Measurements from ENCODE around the gene CDH4. TPM values are rescaled to one million over a fixed set of nuclear protein-coding genes. Genes with fewer than 3 reads are reported as not detected.

Gene CDH4
- total RNA-seq, 2 experiments from 2014 or later, result 0.10 to 0.15 TPM

- no peaks in the 10 kb centered on the region for H3K36me3 Mint-ChIP-seq (ENCODE audit: low read depth)
Observed at GRCh38 chr20:61645732-61646131, 393.7 kb downstream of the CDH4 start.

GRCh38 chr20:61646453-61646852 lies 394.4 kb downstream of the CDH4 start:
- Mint-ChIP-seq H3K27ac (no peak overlapping the region), H3K36me3 (ENCODE audit: low read depth) (no peaks in the 10 kb centered on the region), H3K4me3 (no peak overlapping the region), H3K4me1 (ENCODE audit: low read depth) (no peaks in the 10 kb centered on the region), H3K9me3 (no peaks in the 10 kb centered on the region), H3K27me3 (ENCODE audit: low read depth) (no peaks in the 10 kb centered on the region)
- CTCF ChIA-PET, result no interaction called here
- intact Hi-C loops (cut with micrococcal nuclease), result no loop called here
- DNase-seq, result no peak

More at GRCh38 chr20:61645732-61646131, 393.7 kb downstream of the CDH4 start:
- H3K4me3 Mint-ChIP-seq, result no peak overlapping the region
- CTCF ChIA-PET, result no interaction called here
- DNase-seq, result no peak
- no peaks in the 10 kb centered on the region for H3K27me3 Mint-ChIP-seq (ENCODE audit: low read depth)
- no peaks in the 10 kb centered on the region for H3K4me1 Mint-ChIP-seq (ENCODE audit: low read depth)
- intact Hi-C loops (cut with micrococcal nuclease), result no loop called here
- H3K27ac Mint-ChIP-seq, result no peak overlapping the region
- no peaks in the 10 kb centered on the region for H3K9me3 Mint-ChIP-seq

GRCh38 chr20:61646986-61647385 lies 394.9 kb downstream of the CDH4 start:
- Mint-ChIP-seq H3K27me3 (ENCODE audit: low read depth) (no peaks in the 10 kb centered on the region), H3K4me1 (ENCODE audit: low read depth) (no peaks in the 10 kb centered on the region), H3K36me3 (ENCODE audit: low read depth) (no peaks in the 10 kb centered on the region), H3K9me3 (no peaks in the 10 kb centered on the region), H3K4me3 (no peak overlapping the region), H3K27ac (no peak overlapping the region)
- no peak for DNase-seq
- CTCF ChIA-PET, result no interaction called here
- intact Hi-C loops (cut with micrococcal nuclease), result no loop called here

GRCh38 chr20:61647702-61648101 lies 395.6 kb downstream of the CDH4 start:
- no peaks in the 10 kb centered on the region for H3K27me3 Mint-ChIP-seq (ENCODE audit: low read depth)
- no peak overlapping the region for H3K27ac Mint-ChIP-seq
- H3K4me1 Mint-ChIP-seq (ENCODE audit: low read depth), result no peaks in the 10 kb centered on the region
- H3K4me3 Mint-ChIP-seq, result no peak overlapping the region
- no peaks in the 10 kb centered on the region for H3K36me3 Mint-ChIP-seq (ENCODE audit: low read depth)
- no peak for DNase-seq
- no peaks in the 10 kb centered on the region for H3K9me3 Mint-ChIP-seq
- CTCF ChIA-PET, result no interaction called here
- intact Hi-C loops (cut with micrococcal nuclease), result no loop called here

- H3K9me3 Mint-ChIP-seq, result peaks cover 2% of the 10 kb centered on the region
- H3K27me3 Mint-ChIP-seq (ENCODE audit: low read depth), result no peaks in the 10 kb centered on the region
- H3K4me3 Mint-ChIP-seq, result no peak overlapping the region
- H3K27ac Mint-ChIP-seq, result no peak overlapping the region
- H3K36me3 Mint-ChIP-seq (ENCODE audit: low read depth), result no peaks in the 10 kb centered on the region
- intact Hi-C loops (cut with micrococcal nuclease), result no loop called here
- no peaks in the 10 kb centered on the region for H3K4me1 Mint-ChIP-seq (ENCODE audit: low read depth)
- DNase-seq, result no peak
- CTCF ChIA-PET, result no interaction called here
Observed at GRCh38 chr20:61649105-61649859, 397.2 kb downstream of the CDH4 start.

- H3K4me1 Mint-ChIP-seq (ENCODE audit: low read depth), result no peaks in the 10 kb centered on the region
- no peak overlapping the region for H3K4me3 Mint-ChIP-seq
- CTCF ChIA-PET, result no interaction called here
- H3K36me3 Mint-ChIP-seq (ENCODE audit: low read depth), result no peaks in the 10 kb centered on the region
- no peaks in the 10 kb centered on the region for H3K27me3 Mint-ChIP-seq (ENCODE audit: low read depth)
- no peak for DNase-seq
- H3K9me3 Mint-ChIP-seq, result peaks cover 4% of the 10 kb centered on the region
- intact Hi-C loops (cut with micrococcal nuclease), result no loop called here
- no peak overlapping the region for H3K27ac Mint-ChIP-seq
Observed at GRCh38 chr20:61649860-61650162, 397.8 kb downstream of the CDH4 start.

GRCh38 chr20:61650912-61651733 lies 399.1 kb downstream of the CDH4 start:
- intact Hi-C loops (cut with micrococcal nuclease), result no loop called here
- peaks cover 4% of the 10 kb centered on the region for H3K9me3 Mint-ChIP-seq

GRCh38 chr20:61652146-61652545 lies 400.1 kb downstream of the CDH4 start:
- no peak overlapping the region for H3K27ac Mint-ChIP-seq
- intact Hi-C loops (cut with micrococcal nuclease), result no loop called here
- DNase-seq, result no peak
- no peak overlapping the region for H3K4me3 Mint-ChIP-seq
- CTCF ChIA-PET, result no interaction called here
- no peaks in the 10 kb centered on the region for H3K27me3 Mint-ChIP-seq (ENCODE audit: low read depth)
- peaks cover 4% of the 10 kb centered on the region for H3K9me3 Mint-ChIP-seq
- no peaks in the 10 kb centered on the region for H3K36me3 Mint-ChIP-seq (ENCODE audit: low read depth)
- no peaks in the 10 kb centered on the region for H3K4me1 Mint-ChIP-seq (ENCODE audit: low read depth)

More at GRCh38 chr20:61650912-61651733, 399.1 kb downstream of the CDH4 start:
- H3K4me1 Mint-ChIP-seq (ENCODE audit: low read depth), result no peaks in the 10 kb centered on the region
- no peak overlapping the region for H3K27ac Mint-ChIP-seq
- no peaks in the 10 kb centered on the region for H3K36me3 Mint-ChIP-seq (ENCODE audit: low read depth)
- no peak for DNase-seq
- no peak overlapping the region for H3K4me3 Mint-ChIP-seq
- no peaks in the 10 kb centered on the region for H3K27me3 Mint-ChIP-seq (ENCODE audit: low read depth)
- CTCF ChIA-PET, result no interaction called here

GRCh38 chr20:61654726-61655125 lies 402.7 kb downstream of the CDH4 start:
- CTCF ChIA-PET, result no interaction called here
- Mint-ChIP-seq H3K4me1 (ENCODE audit: low read depth) (no peaks in the 10 kb centered on the region), H3K27me3 (ENCODE audit: low read depth) (no peaks in the 10 kb centered on the region), H3K9me3 (peaks cover 4% of the 10 kb centered on the region), H3K4me3 (no peak overlapping the region), H3K27ac (no peak overlapping the region), H3K36me3 (ENCODE audit: low read depth) (no peaks in the 10 kb centered on the region)
- no peak for DNase-seq
- intact Hi-C loops (cut with micrococcal nuclease), result no loop called here

- H3K4me1 Mint-ChIP-seq (ENCODE audit: low read depth), result no peaks in the 10 kb centered on the region
- no peak overlapping the region for H3K4me3 Mint-ChIP-seq
- no peaks in the 10 kb centered on the region for H3K27me3 Mint-ChIP-seq (ENCODE audit: low read depth)
- CTCF ChIA-PET, result no interaction called here
- H3K27ac Mint-ChIP-seq, result no peak overlapping the region
- peaks cover 4% of the 10 kb centered on the region for H3K9me3 Mint-ChIP-seq
- DNase-seq, result no peak
- intact Hi-C loops (cut with micrococcal nuclease), result no loop called here
- H3K36me3 Mint-ChIP-seq (ENCODE audit: low read depth), result no peaks in the 10 kb centered on the region
Observed at GRCh38 chr20:61655591-61655990, 403.5 kb downstream of the CDH4 start.

GRCh38 chr20:61656198-61656597 lies 404.1 kb downstream of the CDH4 start:
- CTCF ChIA-PET, result no interaction called here
- Mint-ChIP-seq H3K9me3 (peaks cover 4% of the 10 kb centered on the region), H3K27me3 (ENCODE audit: low read depth) (no peaks in the 10 kb centered on the region), H3K27ac (no peak overlapping the region), H3K4me3 (no peak overlapping the region), H3K36me3 (ENCODE audit: low read depth) (no peaks in the 10 kb centered on the region), H3K4me1 (ENCODE audit: low read depth) (no peaks in the 10 kb centered on the region)
- intact Hi-C loops (cut with micrococcal nuclease), result no loop called here
- no peak for DNase-seq

- H3K4me3 Mint-ChIP-seq, result no peak overlapping the region
- no peaks in the 10 kb centered on the region for H3K27me3 Mint-ChIP-seq (ENCODE audit: low read depth)
- intact Hi-C loops (cut with micrococcal nuclease), result no loop called here
- H3K4me1 Mint-ChIP-seq (ENCODE audit: low read depth), result no peaks in the 10 kb centered on the region
- H3K27ac Mint-ChIP-seq, result no peak overlapping the region
- H3K36me3 Mint-ChIP-seq (ENCODE audit: low read depth), result no peaks in the 10 kb centered on the region
- no peak for DNase-seq
- CTCF ChIA-PET, result no interaction called here
- peaks cover 4% of the 10 kb centered on the region for H3K9me3 Mint-ChIP-seq
Observed at GRCh38 chr20:61657721-61658377, 405.8 kb downstream of the CDH4 start.

GRCh38 chr20:61658563-61658962 lies 406.5 kb downstream of the CDH4 start:
- no peaks in the 10 kb centered on the region for H3K4me1 Mint-ChIP-seq (ENCODE audit: low read depth)
- no peaks in the 10 kb centered on the region for H3K36me3 Mint-ChIP-seq (ENCODE audit: low read depth)
- no peak for DNase-seq
- intact Hi-C loops (cut with micrococcal nuclease), result no loop called here
- no peaks in the 10 kb centered on the region for H3K27me3 Mint-ChIP-seq (ENCODE audit: low read depth)
- peaks cover 4% of the 10 kb centered on the region for H3K9me3 Mint-ChIP-seq
- no peak overlapping the region for H3K4me3 Mint-ChIP-seq
- CTCF ChIA-PET, result no interaction called here
- H3K27ac Mint-ChIP-seq, result no peak overlapping the region
